Caco-2 (cell line): ENCODE data around the gene CD38. TPM values are rescaled to one million over a fixed set of nuclear protein-coding genes. Genes with fewer than 3 reads are reported as not detected.

Experiments
- BruUV-seq: library from RNA; stranded (reverse); fragments of 400-500 nt; replicated peaks from 2 replicates; lab custom pipeline; 2021; lab: Mats Ljungman, UMichigan
- CTCF ChIA-PET: fragments of 300-600 bp; sonication (Branson Sonifier 250); formaldehyde crosslinking; loops from one replicate; lab custom pipeline; 2022; ENCODE audit warnings: antibody characterized with exemption; lab: Charles Lee
- POLR2A ChIA-PET: fragments of 300-600 bp; sonication (Branson Sonifier 250); formaldehyde crosslinking; loops from one replicate; lab custom pipeline; 2022; ENCODE audit warnings: antibody characterized with exemption; lab: Charles Lee
- DNase-seq, 2 experiments: peaks; one replicate each; pipeline versions ENCODE4 v3.0.0 to v3.0.0-alpha.2; 2020 to 2022
- H3K27me3 ChIP-seq: replicated peaks from 2 replicates; pipeline ENCODE4 v1.6.0; 2011; ENCODE audit warnings: low read length; ENCODE audit not compliant: control insufficient read depth, insufficient read depth
- H3K36me3 ChIP-seq: 2 replicates; pipeline ENCODE4 v1.5.1; 2011; ENCODE audit warnings: low read length; ENCODE audit not compliant: control insufficient read depth, insufficient read depth
- H3K4me1 ChIP-seq: fragments of 250-450 bp; sonication (Bioruptor Pico); 2 replicates; pipeline ENCODE4 v1.5.1; 2020; ENCODE audit warnings: mild to moderate bottlenecking
- H3K4me3 ChIP-seq: 2 replicates; pipeline ENCODE4 v1.5.1; 2011; ENCODE audit warnings: low read depth, mild to moderate bottlenecking, control low read depth, low read length
- H3K9me3 ChIP-seq: fragments of 250-450 bp; sonication (Bioruptor Pico); 2 replicates; pipeline ENCODE4 v1.5.1; 2020; ENCODE audit warnings: mild to moderate bottlenecking, moderate library complexity
- H3K27ac Mint-ChIP-seq: one replicate; pipeline ENCODE4 v1.8.0; 2022; ENCODE audit warnings: mixed read lengths; ENCODE audit not compliant: unreplicated experiment
- H3K27me3 Mint-ChIP-seq: one replicate; pipeline ENCODE4 v1.8.0; 2022; ENCODE audit warnings: mixed read lengths; ENCODE audit not compliant: insufficient read depth, unreplicated experiment
- H3K36me3 Mint-ChIP-seq: one replicate; pipeline ENCODE4 v1.8.0; 2022; ENCODE audit warnings: mild to moderate bottlenecking, mixed read lengths; ENCODE audit not compliant: insufficient read depth, unreplicated experiment
- H3K4me1 Mint-ChIP-seq: one replicate; pipeline ENCODE4 v1.8.0; 2022; ENCODE audit warnings: low read depth, mixed read lengths; ENCODE audit not compliant: unreplicated experiment
- H3K4me3 Mint-ChIP-seq: one replicate; pipeline ENCODE4 v1.8.0; 2022; ENCODE audit warnings: mild to moderate bottlenecking, moderate library complexity, mixed read lengths; ENCODE audit not compliant: unreplicated experiment
- H3K9me3 Mint-ChIP-seq: one replicate; pipeline ENCODE4 v1.8.0; 2022; ENCODE audit warnings: mixed read lengths; ENCODE audit not compliant: unreplicated experiment
- CTCF ChIP-seq, 2 experiments: fragments of 200-600 bp in 1 of 2; IDR thresholded peaks; 1 replicate in 1 of 2; 2 replicates in 1 of 2; pipeline versions ENCODE4 v1.5.1 to v1.8.0; 2011 to 2022; ENCODE audit warnings: antibody characterized with exemption in 1 of 2, control low read depth in 1 of 2, inconsistent platforms in 1 of 2, low read depth in 1 of 2, low read length in 1 of 2, mild to moderate bottlenecking in 1 of 2, moderate library complexity in 1 of 2; ENCODE audit not compliant: insufficient read depth in 1 of 2, severe bottlenecking in 1 of 2, unreplicated experiment in 1 of 2
- intact Hi-C: fragments of 100-400 bp; cut with micrococcal nuclease; formaldehyde crosslinking; loops from one replicate; pipeline ENCODE4 v1.10.0; 2022; ENCODE audit not compliant: unreplicated experiment
- total RNA-seq: library from RNA; stranded (reverse); gene quantifications from 2 replicates; pipeline ENCODE4 v1.2.3, GENCODE V29; 2022

CD38 gene
- total RNA-seq, 1 experiment from 2014 or later: not detected

GRCh38 chr4:15864651-15865566 is 86.8 kb downstream of the CD38 start:
- Mint-ChIP-seq H3K4me3 (no peak overlapping the region), H3K36me3 (no peaks in the 10 kb centered on the region), H3K27ac (no peak overlapping the region), H3K4me1 (no peaks in the 10 kb centered on the region), H3K9me3 (no peaks in the 10 kb centered on the region), H3K27me3 (no peaks in the 10 kb centered on the region)
- no peaks in the 10 kb centered on the region for H3K36me3 ChIP-seq
- no peak for DNase-seq
- ChIA-PET POLR2A (no interaction called here), CTCF (no interaction called here)
- no TSS peak for BruUV-seq
- H3K9me3 ChIP-seq: no peaks in the 10 kb centered on the region
- intact Hi-C loops: loop anchor here (5.0 kb wide), 1 partner anchor 58 kb away; no protein-coding TSS in a partner anchor
- no peak overlapping the region for H3K4me3 ChIP-seq
- peaks cover 5% of the 10 kb centered on the region; the same call in 1 of the 2 replicates for H3K4me1 ChIP-seq
- TF ChIP-seq CTCF (IDR thresholded peaks at IDR 0.05; ENCODE audit: insufficient read depth in 1 of 2, low read depth in 1 of 2, low read length in 1 of 2, severe bottlenecking in 1 of 2, unreplicated experiment in 1 of 2): no peak
- no peaks in the 10 kb centered on the region for H3K27me3 ChIP-seq

- POLR2A ChIA-PET: no interaction called here
- Mint-ChIP-seq H3K36me3 (no peaks in the 10 kb centered on the region), H3K27ac (no peak overlapping the region), H3K27me3 (peaks cover 9% of the 10 kb centered on the region), H3K4me3 (no peak overlapping the region), H3K9me3 (peaks cover 12% of the 10 kb centered on the region), H3K4me1 (no peaks in the 10 kb centered on the region)
- H3K9me3 ChIP-seq: no peaks in the 10 kb centered on the region
- H3K36me3 ChIP-seq: no peaks in the 10 kb centered on the region
- H3K27me3 ChIP-seq: no peaks in the 10 kb centered on the region
- BruUV-seq: no TSS peak
- H3K4me1 ChIP-seq: peaks cover 5% of the 10 kb centered on the region; the same call in 1 of the 2 replicates
- H3K4me3 ChIP-seq: no peak overlapping the region
- intact Hi-C loops: loop anchor here (5.0 kb wide), 1 partner anchor 61 kb away; no protein-coding TSS in a partner anchor
- DNase-seq: no peak
- no peak for TF ChIP-seq CTCF (IDR thresholded peaks at IDR 0.05; ENCODE audit: insufficient read depth in 1 of 2, low read depth in 1 of 2, low read length in 1 of 2, severe bottlenecking in 1 of 2, unreplicated experiment in 1 of 2)
- CTCF ChIA-PET: no interaction called here
Observed at GRCh38 chr4:15868111-15868510, 90.0 kb downstream of the CD38 start.

- H3K4me3 Mint-ChIP-seq: no peak overlapping the region
- Histone ChIP-seq H3K4me3 (no peak overlapping the region), H3K9me3 (no peaks in the 10 kb centered on the region), H3K36me3 (no peaks in the 10 kb centered on the region), H3K4me1 (peaks cover 5% of the 10 kb centered on the region; the same call in 1 of the 2 replicates), H3K27me3 (no peaks in the 10 kb centered on the region)
- DNase-seq: no peak
- H3K27me3 Mint-ChIP-seq: peaks cover 10% of the 10 kb centered on the region
- ChIA-PET CTCF (no interaction called here), POLR2A (no interaction called here)
- H3K4me1 Mint-ChIP-seq: no peaks in the 10 kb centered on the region
- intact Hi-C loops: loop anchor here (5.0 kb wide), 1 partner anchor 62 kb away; no protein-coding TSS in a partner anchor
- no peak for TF ChIP-seq CTCF (IDR thresholded peaks at IDR 0.05; ENCODE audit: insufficient read depth in 1 of 2, low read depth in 1 of 2, low read length in 1 of 2, severe bottlenecking in 1 of 2, unreplicated experiment in 1 of 2)
- H3K36me3 Mint-ChIP-seq: no peaks in the 10 kb centered on the region
- peaks cover 12% of the 10 kb centered on the region for H3K9me3 Mint-ChIP-seq
- no peak overlapping the region for H3K27ac Mint-ChIP-seq
- BruUV-seq: no TSS peak
Observed at GRCh38 chr4:15868826-15869413, 90.8 kb downstream of the CD38 start.
